ENCODE measurements around the gene PCDHGA8.

DNA sequence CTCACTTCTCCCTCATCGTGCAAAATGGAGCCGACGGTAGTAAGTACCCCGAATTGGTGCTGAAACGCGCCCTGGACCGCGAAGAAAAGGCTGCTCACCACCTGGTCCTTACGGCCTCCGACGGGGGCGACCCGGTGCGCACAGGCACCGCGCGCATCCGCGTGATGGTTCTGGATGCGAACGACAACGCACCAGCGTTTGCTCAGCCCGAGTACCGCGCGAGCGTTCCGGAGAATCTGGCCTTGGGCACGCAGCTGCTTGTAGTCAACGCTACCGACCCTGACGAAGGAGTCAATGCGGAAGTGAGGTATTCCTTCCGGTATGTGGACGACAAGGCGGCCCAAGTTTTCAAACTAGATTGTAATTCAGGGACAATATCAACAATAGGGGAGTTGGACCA lies 38.9 kb downstream of the PCDHGA8 start:
- TF ChIP-seq, protein P1, sequence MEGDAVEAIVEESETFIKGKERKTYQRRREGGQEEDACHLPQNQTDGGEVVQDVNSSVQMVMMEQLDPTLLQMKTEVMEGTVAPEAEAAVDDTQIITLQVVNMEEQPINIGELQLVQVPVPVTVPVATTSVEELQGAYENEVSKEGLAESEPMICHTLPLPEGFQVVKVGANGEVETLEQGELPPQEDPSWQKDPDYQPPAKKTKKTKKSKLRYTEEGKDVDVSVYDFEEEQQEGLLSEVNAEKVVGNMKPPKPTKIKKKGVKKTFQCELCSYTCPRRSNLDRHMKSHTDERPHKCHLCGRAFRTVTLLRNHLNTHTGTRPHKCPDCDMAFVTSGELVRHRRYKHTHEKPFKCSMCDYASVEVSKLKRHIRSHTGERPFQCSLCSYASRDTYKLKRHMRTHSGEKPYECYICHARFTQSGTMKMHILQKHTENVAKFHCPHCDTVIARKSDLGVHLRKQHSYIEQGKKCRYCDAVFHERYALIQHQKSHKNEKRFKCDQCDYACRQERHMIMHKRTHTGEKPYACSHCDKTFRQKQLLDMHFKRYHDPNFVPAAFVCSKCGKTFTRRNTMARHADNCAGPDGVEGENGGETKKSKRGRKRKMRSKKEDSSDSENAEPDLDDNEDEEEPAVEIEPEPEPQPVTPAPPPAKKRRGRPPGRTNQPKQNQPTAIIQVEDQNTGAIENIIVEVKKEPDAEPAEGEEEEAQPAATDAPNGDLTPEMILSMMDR (IDR thresholded peaks at IDR 0.05) = no peak
- no peak for TF ChIP-seq POLR2A (IDR thresholded peaks at IDR 0.05)

Measured in uterus (tissue), 2 donors.